GM12864 (cell line): ENCODE measurements around the gene GPC2.
A peak's percentile ranks its signal among the peaks of the same experiment; 100 is the strongest.
"Not testable (repeated sequence)": the region's sequence is repeated elsewhere in the genome, so short reads cannot be mapped to it uniquely, and the experiment has no call there.

Experiments used
- DNase-seq: peaks from one replicate; pipeline ENCODE4 v3.0.0-alpha.2; 2011; ENCODE audit warnings: low read depth
- H3K4me3 ChIP-seq: 2 replicates; pipeline ENCODE4 v1.5.1; 2011; ENCODE audit warnings: mild to moderate bottlenecking, low read depth, low read length, control low read depth
- CTCF ChIP-seq: IDR thresholded peaks from 2 replicates; pipeline ENCODE4 v1.5.1; 2011; ENCODE audit warnings: low read depth, mild to moderate bottlenecking, moderate library complexity, low read length, control low read depth, inconsistent platforms; ENCODE audit errors: missing control alignments

GPC2 gene

GRCh38 chr7:100177045-100178001 is at the start of gene GPC2, which contains the start of gene STAG3:
GPC2 (minus strand) TSS chr7:100177381; CDS start chr7:100177199, 182 bp downstream.
STAG3 (plus strand) TSS chr7:100177918; CDS start chr7:100180557, 2,639 bp downstream.
- H3K4me3 ChIP-seq: peak within 1 kb of the TSS; percentile 81
- DNase-seq: peak; percentile 89
- TF ChIP-seq CTCF: no peak

- H3K4me3 ChIP-seq, DNase-seq: not testable (repeated sequence)
Measured at GRCh38 chr7:100224891-100225290, 47.7 kb upstream of the GPC2 start.

GRCh38 chr7:100223376-100223927 is 46.3 kb upstream of the GPC2 start:
- H3K4me3 ChIP-seq, DNase-seq: not testable (repeated sequence)

- DNase-seq: no peak
- peak overlapping the region; percentile 59 for H3K4me3 ChIP-seq
- no peak for TF ChIP-seq CTCF
Measured at GRCh38 chr7:100222445-100223132, 45.4 kb upstream of the GPC2 start.

GRCh38 chr7:100221767-100222444 is 44.7 kb upstream of the GPC2 start:
- no peak for DNase-seq
- TF ChIP-seq CTCF: no peak
- peak overlapping the region; percentile 59 for H3K4me3 ChIP-seq

- TF ChIP-seq CTCF: no peak
- peak; percentile 86 for DNase-seq
- H3K4me3 ChIP-seq: peak overlapping the region; percentile 59
Measured at GRCh38 chr7:100221231-100221718, 44.1 kb upstream of the GPC2 start.

- peak overlapping the region; percentile 59 for H3K4me3 ChIP-seq
- TF ChIP-seq CTCF: no peak
Measured at GRCh38 chr7:100220586-100221230, 43.5 kb upstream of the GPC2 start.

GRCh38 chr7:100219801-100220585 is 42.8 kb upstream of the GPC2 start, which contains the start of gene PVRIG:
PVRIG (plus strand) TSS chr7:100219949; CDS start chr7:100219971, 22 bp downstream.
- not testable (repeated sequence) for DNase-seq
- peak within 1 kb of the TSS; percentile 59 for H3K4me3 ChIP-seq

More at GRCh38 chr7:100220586-100221230, 43.5 kb upstream of the GPC2 start:
- DNase-seq: no peak
